Panc1 (cell line): ENCODE results near the gene CD164L2.

Experiments used
- POLR2AphosphoS5 ChIP-seq: IDR thresholded peaks from 2 replicates; pipeline ENCODE4 v1.6.1; 2012; ENCODE audit warnings: mild to moderate bottlenecking, low read depth, low read length, moderate library complexity
- SIN3A ChIP-seq: IDR thresholded peaks from 2 replicates; pipeline ENCODE4 v1.6.1; 2012; ENCODE audit warnings: low read depth, mild to moderate bottlenecking, low read length, moderate library complexity, borderline replicate concordance; ENCODE audit not compliant: insufficient read depth

- TF ChIP-seq SIN3A = no peak
- no peak for TF ChIP-seq POLR2AphosphoS5
These were observed 24.2 kb downstream of the CD164L2 start for GRCh38 chr1:27358928-27359313.
